GM23338 (cell line): ENCODE data around the gene CACNA1B. TPM values are rescaled to one million over a fixed set of nuclear protein-coding genes. Genes with fewer than 3 reads are reported as not detected.

Source experiments
- ATAC-seq: fragments of 200-7000 bp; cut with Tn5 transposase; 3 replicates; pipeline ENCODE4 v1.9.1; 2020
- DNase-seq: peaks from one replicate; pipeline ENCODE4 v3.0.0-alpha.2; 2015; ENCODE audit warnings: low spot score
- H2AFZ ChIP-seq: fragments of 200-600 bp; sonication (generic); 2 replicates; pipeline ENCODE4 v1.8.0; 2016; ENCODE audit warnings: antibody characterized with exemption, mild to moderate bottlenecking, moderate library complexity
- H3F3A ChIP-seq: fragments of 200-600 bp; sonication (generic); replicated peaks from 2 replicates; pipeline ENCODE4 v1.8.0; 2017; ENCODE audit warnings: antibody characterized with exemption, mixed run types, low read depth
- H3K27ac ChIP-seq: fragments of 200-600 bp; sonication (generic); 2 replicates; pipeline ENCODE4 v1.6.1; 2016; ENCODE audit warnings: low read depth
- H3K27me3 ChIP-seq: fragments of 200-600 bp; sonication (generic); 2 replicates; pipeline ENCODE4 v1.8.0; 2016; ENCODE audit warnings: mild to moderate bottlenecking, mixed run types, moderate library complexity; ENCODE audit not compliant: insufficient read depth
- H3K36me3 ChIP-seq: fragments of 200-600 bp; sonication (generic); 2 replicates; pipeline ENCODE4 v1.8.0; 2016; ENCODE audit warnings: mild to moderate bottlenecking; ENCODE audit not compliant: insufficient read depth
- H3K4me1 ChIP-seq: fragments of 200-600 bp; sonication (generic); 2 replicates; pipeline ENCODE4 v1.8.0; 2016; ENCODE audit warnings: mild to moderate bottlenecking, moderate library complexity; ENCODE audit not compliant: insufficient read depth
- H3K4me2 ChIP-seq: fragments of 200-600 bp; sonication (generic); 2 replicates; pipeline ENCODE4 v1.7.1; 2017; ENCODE audit warnings: mixed run types
- H3K4me3 ChIP-seq: fragments of 200-600 bp; sonication (generic); 2 replicates; pipeline ENCODE4 v1.6.1; 2016; ENCODE audit warnings: mixed run types
- H3K79me2 ChIP-seq: fragments of 200-600 bp; sonication (generic); replicated peaks from 2 replicates; pipeline ENCODE4 v1.8.0; 2017; ENCODE audit warnings: mild to moderate bottlenecking; ENCODE audit not compliant: insufficient read depth
- H3K9me2 ChIP-seq: fragments of 200-600 bp; sonication (generic); 2 replicates; pipeline ENCODE4 v1.8.0; 2017; ENCODE audit not compliant: insufficient read depth
- H4K20me1 ChIP-seq: fragments of 200-600 bp; sonication (generic); replicated peaks from 2 replicates; pipeline ENCODE4 v1.8.0; 2017; ENCODE audit warnings: mild to moderate bottlenecking; ENCODE audit not compliant: insufficient read depth
- H3K27ac Mint-ChIP-seq: 2 replicates; pipeline ENCODE4 v1.8.0; 2020; ENCODE audit warnings: inconsistent platforms, mild to moderate bottlenecking, moderate library complexity, mixed read lengths
- H3K27me3 Mint-ChIP-seq: 3 replicates; pipeline ENCODE4 v1.8.0; 2022; ENCODE audit warnings: low read depth, mild to moderate bottlenecking, moderate library complexity, mixed read lengths, inconsistent platforms; ENCODE audit not compliant: insufficient read depth, poor library complexity
- H3K36me3 Mint-ChIP-seq: 3 replicates; pipeline ENCODE4 v1.8.0; 2021; ENCODE audit warnings: low read depth, mild to moderate bottlenecking, inconsistent platforms, moderate library complexity, mixed read lengths
- H3K4me1 Mint-ChIP-seq: 3 replicates; pipeline ENCODE4 v1.8.0; 2020; ENCODE audit warnings: mild to moderate bottlenecking, inconsistent platforms, mixed read lengths
- H3K4me3 Mint-ChIP-seq: 3 replicates; pipeline ENCODE4 v1.8.0; 2021; ENCODE audit warnings: moderate library complexity, mild to moderate bottlenecking, inconsistent platforms, mixed read lengths
- H3K9me3 Mint-ChIP-seq: 3 replicates; pipeline ENCODE4 v1.8.0; 2020; ENCODE audit warnings: moderate library complexity, mild to moderate bottlenecking, inconsistent platforms, mixed read lengths
- CREB1 ChIP-seq: fragments of 250-450 bp; sonication (Bioruptor Pico); IDR thresholded peaks from 2 replicates; pipeline ENCODE4 v1.5.0; 2020; ENCODE audit warnings: low read depth, mild to moderate bottlenecking, moderate library complexity
- CTCF ChIP-seq, 2 experiments: fragments of 200-600 bp in 1 of 2; sonication (generic) in 1 of 2; conservative IDR thresholded peaks; 2 replicates each; pipeline versions ENCODE4 v1.5.1 to v1.6.1; 2016 to 2017; ENCODE audit warnings: antibody characterized with exemption in 2 of 2, low read depth in 2 of 2, mild to moderate bottlenecking in 2 of 2, moderate library complexity in 1 of 2
- EZH2 ChIP-seq: fragments of 200-600 bp; sonication (generic); IDR thresholded peaks from one replicate; pipeline ENCODE4 v1.8.0; 2017; ENCODE audit warnings: antibody characterized with exemption, mild to moderate bottlenecking, low read depth; ENCODE audit not compliant: unreplicated experiment
- EZH2phosphoT487 ChIP-seq: fragments of 200-600 bp; sonication (generic); IDR thresholded peaks from one replicate; pipeline ENCODE4 v1.8.1; 2018; ENCODE audit warnings: antibody characterized with exemption; ENCODE audit not compliant: unreplicated experiment
- JUNB ChIP-seq: IDR thresholded peaks from one replicate; pipeline ENCODE4 v1.6.1; 2016; ENCODE audit warnings: antibody characterized with exemption; ENCODE audit not compliant: unreplicated experiment
- NANOG ChIP-seq: IDR thresholded peaks from 2 replicates; pipeline ENCODE4 v1.6.1; 2016; ENCODE audit warnings: antibody characterized with exemption, borderline replicate concordance
- POLR2AphosphoS5 ChIP-seq: IDR thresholded peaks from 2 replicates; pipeline ENCODE4 v1.6.1; 2016; ENCODE audit warnings: antibody characterized with exemption, low read depth
- STAT1 ChIP-seq: IDR thresholded peaks from one replicate; pipeline ENCODE4 v1.6.1; 2016; ENCODE audit warnings: antibody characterized with exemption; ENCODE audit not compliant: unreplicated experiment
- ZNF114 ChIP-seq: fragments of 250-450 bp; sonication (Bioruptor Pico); IDR thresholded peaks from 2 replicates; pipeline ENCODE4 v1.5.0; 2020; ENCODE audit warnings: mild to moderate bottlenecking, moderate library complexity
- ZNF331 ChIP-seq: fragments of 250-450 bp; sonication (Bioruptor Pico); IDR thresholded peaks from 2 replicates; pipeline ENCODE4 v1.5.0; 2020; ENCODE audit warnings: low read depth, mild to moderate bottlenecking, moderate library complexity
- ZNF462 ChIP-seq: fragments of 250-450 bp; sonication (Bioruptor Pico); IDR thresholded peaks from 2 replicates; pipeline ENCODE4 v1.5.0; 2020; ENCODE audit warnings: mild to moderate bottlenecking, moderate library complexity
- polyA plus RNA-seq: library from polyadenylated mRNA; unstranded; fragments of >200 nt; fragmentation: Nextera tagmentation; extraction: Ambion mirVana; gene quantifications from 2 replicates; pipeline ENCODE4 v1.2.1, GENCODE V29; 2016
- total RNA-seq: library from RNA; depleted of rRNA; stranded (reverse); fragments of >200 nt; shearing (Covaris generic); gene quantifications from 2 replicates; pipeline ENCODE4 v1.2.3, GENCODE V29; 2014
- TF ChIP-seq, protein P1 (sequence below): IDR thresholded peaks from 2 replicates; pipeline ENCODE4 v1.6.1; 2016; ENCODE audit warnings: antibody characterized with exemption
- TF ChIP-seq, protein P2 (sequence below): IDR thresholded peaks from one replicate; pipeline ENCODE4 v1.6.1; 2018; ENCODE audit warnings: antibody characterized with exemption; ENCODE audit not compliant: unreplicated experiment

The CACNA1B gene
- total and polyA plus RNA-seq, 2 experiments from 2014 or later: 1.1 to 10.4 TPM

GRCh38 chr9:138070815-138071214, 193.2 kb downstream of the CACNA1B start:
- H3K4me1 ChIP-seq: peaks cover 30% of the 10 kb centered on the region
- H3K27ac Mint-ChIP-seq: no peak overlapping the region
- no peak overlapping the region for H3K4me3 Mint-ChIP-seq
- no peaks in the 10 kb centered on the region for H4K20me1 ChIP-seq
- no peak overlapping the region for H3K4me2 ChIP-seq
- no peaks in the 10 kb centered on the region for H3K79me2 ChIP-seq
- H3K4me3 ChIP-seq: no peak overlapping the region
- no peak overlapping the region for H2AFZ ChIP-seq
- TF ChIP-seq EZH2phosphoT487: no peak
- TF ChIP-seq CREB1: no peak
- TF ChIP-seq POLR2AphosphoS5: no peak
- TF ChIP-seq, protein P1, sequence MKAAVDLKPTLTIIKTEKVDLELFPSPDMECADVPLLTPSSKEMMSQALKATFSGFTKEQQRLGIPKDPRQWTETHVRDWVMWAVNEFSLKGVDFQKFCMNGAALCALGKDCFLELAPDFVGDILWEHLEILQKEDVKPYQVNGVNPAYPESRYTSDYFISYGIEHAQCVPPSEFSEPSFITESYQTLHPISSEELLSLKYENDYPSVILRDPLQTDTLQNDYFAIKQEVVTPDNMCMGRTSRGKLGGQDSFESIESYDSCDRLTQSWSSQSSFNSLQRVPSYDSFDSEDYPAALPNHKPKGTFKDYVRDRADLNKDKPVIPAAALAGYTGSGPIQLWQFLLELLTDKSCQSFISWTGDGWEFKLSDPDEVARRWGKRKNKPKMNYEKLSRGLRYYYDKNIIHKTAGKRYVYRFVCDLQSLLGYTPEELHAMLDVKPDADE: no peak
- TF ChIP-seq ZNF462 (CRISPR knock-in tag): no peak
- no peak for TF ChIP-seq JUNB
- no peak for TF ChIP-seq ZNF331 (CRISPR knock-in tag)
- TF ChIP-seq, protein P2, sequence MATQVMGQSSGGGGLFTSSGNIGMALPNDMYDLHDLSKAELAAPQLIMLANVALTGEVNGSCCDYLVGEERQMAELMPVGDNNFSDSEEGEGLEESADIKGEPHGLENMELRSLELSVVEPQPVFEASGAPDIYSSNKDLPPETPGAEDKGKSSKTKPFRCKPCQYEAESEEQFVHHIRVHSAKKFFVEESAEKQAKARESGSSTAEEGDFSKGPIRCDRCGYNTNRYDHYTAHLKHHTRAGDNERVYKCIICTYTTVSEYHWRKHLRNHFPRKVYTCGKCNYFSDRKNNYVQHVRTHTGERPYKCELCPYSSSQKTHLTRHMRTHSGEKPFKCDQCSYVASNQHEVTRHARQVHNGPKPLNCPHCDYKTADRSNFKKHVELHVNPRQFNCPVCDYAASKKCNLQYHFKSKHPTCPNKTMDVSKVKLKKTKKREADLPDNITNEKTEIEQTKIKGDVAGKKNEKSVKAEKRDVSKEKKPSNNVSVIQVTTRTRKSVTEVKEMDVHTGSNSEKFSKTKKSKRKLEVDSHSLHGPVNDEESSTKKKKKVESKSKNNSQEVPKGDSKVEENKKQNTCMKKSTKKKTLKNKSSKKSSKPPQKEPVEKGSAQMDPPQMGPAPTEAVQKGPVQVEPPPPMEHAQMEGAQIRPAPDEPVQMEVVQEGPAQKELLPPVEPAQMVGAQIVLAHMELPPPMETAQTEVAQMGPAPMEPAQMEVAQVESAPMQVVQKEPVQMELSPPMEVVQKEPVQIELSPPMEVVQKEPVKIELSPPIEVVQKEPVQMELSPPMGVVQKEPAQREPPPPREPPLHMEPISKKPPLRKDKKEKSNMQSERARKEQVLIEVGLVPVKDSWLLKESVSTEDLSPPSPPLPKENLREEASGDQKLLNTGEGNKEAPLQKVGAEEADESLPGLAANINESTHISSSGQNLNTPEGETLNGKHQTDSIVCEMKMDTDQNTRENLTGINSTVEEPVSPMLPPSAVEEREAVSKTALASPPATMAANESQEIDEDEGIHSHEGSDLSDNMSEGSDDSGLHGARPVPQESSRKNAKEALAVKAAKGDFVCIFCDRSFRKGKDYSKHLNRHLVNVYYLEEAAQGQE: no peak
- TF ChIP-seq ZNF114 (CRISPR knock-in tag): no peak
- TF ChIP-seq EZH2: no peak
- no peak for TF ChIP-seq NANOG
- no peak for TF ChIP-seq CTCF (conservative IDR thresholded peaks at IDR 0.05; ENCODE audit: low read depth in 2 of 2)
- TF ChIP-seq STAT1: no peak
- no peaks in the 10 kb centered on the region for H3K9me3 Mint-ChIP-seq
- no peaks in the 10 kb centered on the region for H3K9me2 ChIP-seq
- H3K27me3 Mint-ChIP-seq: peaks cover 9% of the 10 kb centered on the region
- H3K4me1 Mint-ChIP-seq: peaks cover 54% of the 10 kb centered on the region
- H3K36me3 Mint-ChIP-seq: peaks cover 4% of the 10 kb centered on the region; the same call in 1 of the 3 replicates
- no peaks in the 10 kb centered on the region for H3K36me3 ChIP-seq
- ATAC-seq (no peak), DNase-seq (no peak)
- H3F3A ChIP-seq: 0 out of 2 replicates have a peak, but pooled peaks cover 2% of the 10 kb centered on the region
- no peaks in the 10 kb centered on the region for H3K27me3 ChIP-seq
- no peak overlapping the region for H3K27ac ChIP-seq
